GM12865 (cell line): ENCODE data around the gene LRRC1.

Source experiments
- DNase-seq: peaks from one replicate; pipeline ENCODE4 v3.0.0; 2010; ENCODE audit warnings: low read depth
- H3K4me3 ChIP-seq: 2 replicates; pipeline ENCODE4 v1.5.1; 2011; ENCODE audit warnings: mild to moderate bottlenecking, low read depth, low read length, control low read depth
- CTCF ChIP-seq: IDR thresholded peaks from 2 replicates; pipeline ENCODE4 v1.5.1; 2011; ENCODE audit warnings: low read length, control low read depth, low read depth, inconsistent platforms; ENCODE audit not compliant: insufficient read depth; ENCODE audit errors: missing control alignments

LRRC1 gene

GRCh38 chr6:53892707-53893106 lies 97.9 kb downstream of the LRRC1 start:
- peak; percentile 9 for DNase-seq
- no peak for TF ChIP-seq CTCF
- no peak overlapping the region for H3K4me3 ChIP-seq

GRCh38 chr6:53894091-53894490 lies 99.3 kb downstream of the LRRC1 start:
- peak; percentile 64 for DNase-seq
- TF ChIP-seq CTCF, result no peak
- H3K4me3 ChIP-seq, result no peak overlapping the region

- DNase-seq, result no peak
- H3K4me3 ChIP-seq, result no peak overlapping the region
- no peak for TF ChIP-seq CTCF
These were observed 101.4 kb downstream of the LRRC1 start for GRCh38 chr6:53896196-53896595.

- H3K4me3 ChIP-seq, result no peak overlapping the region
- DNase-seq, result no peak
- TF ChIP-seq CTCF, result no peak
These were observed 103.4 kb downstream of the LRRC1 start for GRCh38 chr6:53898026-53898795.

- DNase-seq, result no peak
- no peak for TF ChIP-seq CTCF
- no peak overlapping the region for H3K4me3 ChIP-seq
These were observed 104.7 kb downstream of the LRRC1 start for GRCh38 chr6:53899512-53899911.

- DNase-seq, result no peak
- no peak for TF ChIP-seq CTCF
- no peak overlapping the region for H3K4me3 ChIP-seq
These were observed 108.6 kb downstream of the LRRC1 start for GRCh38 chr6:53903357-53903756.

GRCh38 chr6:53906103-53906502 lies 111.3 kb downstream of the LRRC1 start:
- no peak overlapping the region for H3K4me3 ChIP-seq
- no peak for TF ChIP-seq CTCF

More at GRCh38 chr6:53906103-53906502, 111.3 kb downstream of the LRRC1 start:
- no peak for DNase-seq
